Prostate gland (tissue), 2 donors: ENCODE data around the gene USP13.

Experiments used
- CTCF ChIP-seq, 4 experiments: fragments of 200-600 bp in 2 of 4; fragments of 450-650 bp in 2 of 4; sonication (generic) in 2 of 4; IDR thresholded peaks; 1 replicate in 3 of 4; 2 replicates in 1 of 4; pipeline ENCODE4 v1.5.1; 2016 to 2019; ENCODE audit warnings: antibody characterized with exemption in 4 of 4, mild to moderate bottlenecking in 2 of 4, moderate library complexity in 2 of 4
- POLR2A ChIP-seq: fragments of 450-650 bp; IDR thresholded peaks from one replicate; pipeline ENCODE4 v1.6.1; 2016; ENCODE audit warnings: antibody characterized with exemption, mild to moderate bottlenecking
- POLR2AphosphoS5 ChIP-seq: sonication (generic); formaldehyde crosslinking; IDR thresholded peaks from one replicate; pipeline ENCODE4 v1.6.1; 2017; ENCODE audit warnings: antibody characterized with exemption

GRCh38 chr3:179672918-179673317 lies 20.1 kb downstream of the USP13 start:
- TF ChIP-seq POLR2A = no peak
- no peak for TF ChIP-seq CTCF (IDR thresholded peaks at IDR 0.05)
- no peak for TF ChIP-seq POLR2AphosphoS5
